Measurements from ENCODE around the gene CMSS1. TPM values are rescaled to one million over a fixed set of nuclear protein-coding genes. Genes with fewer than 3 reads are reported as not detected.

CMSS1 gene
- total RNA-seq, 4 donors from 2014 or later = 2.4 to 29.9 (median 5.2) TPM

DNA sequence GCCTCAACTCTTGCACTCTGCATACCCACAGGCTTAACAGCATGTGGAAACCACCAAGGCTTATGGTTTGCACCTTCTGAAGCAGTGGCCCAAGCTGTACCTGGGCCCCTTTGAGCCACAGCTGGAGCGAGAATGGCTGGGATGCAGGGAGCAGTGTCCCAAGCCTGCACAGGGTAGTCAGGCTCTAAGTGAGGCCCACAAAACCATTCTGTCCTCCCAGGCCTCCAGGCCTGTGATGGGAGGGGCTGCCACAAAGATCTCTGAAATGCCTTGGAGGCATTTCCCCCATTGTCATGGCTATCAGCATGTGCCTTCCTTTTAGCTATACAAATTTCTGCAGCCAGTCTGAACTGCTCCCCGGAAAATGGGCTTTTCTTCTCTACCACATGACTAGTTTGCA lies 12.5 kb upstream of the CMSS1 start:
- no peaks in the 10 kb centered on the region for H3K4me1 ChIP-seq
- no peak overlapping the region for H3K27ac ChIP-seq
- in situ Hi-C loops (cut with MboI; ENCODE audit: low pct_ligation_motif_present in 1 of 4, low pct_unique_long_range_greater_than_20kb in 1 of 4, low sequenced_read_pairs in 3 of 4) = no loop called here
- WGBS, 2 donors (ENCODE audit: low coverage in 1 of 2) = 83 to 94% methylated on average over 1 to 2 of the region's 2 CpGs
- H3K36me3 ChIP-seq = no peaks in the 10 kb centered on the region
- H3K27me3 ChIP-seq = no peaks in the 10 kb centered on the region
- no peak for DNase-seq
- intact Hi-C loops (cut with DNase I; ENCODE audit: low total_unique reads) = loop anchor here (5.0 kb wide), 2 partner anchors 612 to 1692 kb away; no protein-coding TSS in a partner anchor
- no peak overlapping the region for H3K4me3 ChIP-seq
- no peak for TF ChIP-seq POLR2AphosphoS5 (IDR thresholded peaks at IDR 0.05)
- TF ChIP-seq, protein P1, sequence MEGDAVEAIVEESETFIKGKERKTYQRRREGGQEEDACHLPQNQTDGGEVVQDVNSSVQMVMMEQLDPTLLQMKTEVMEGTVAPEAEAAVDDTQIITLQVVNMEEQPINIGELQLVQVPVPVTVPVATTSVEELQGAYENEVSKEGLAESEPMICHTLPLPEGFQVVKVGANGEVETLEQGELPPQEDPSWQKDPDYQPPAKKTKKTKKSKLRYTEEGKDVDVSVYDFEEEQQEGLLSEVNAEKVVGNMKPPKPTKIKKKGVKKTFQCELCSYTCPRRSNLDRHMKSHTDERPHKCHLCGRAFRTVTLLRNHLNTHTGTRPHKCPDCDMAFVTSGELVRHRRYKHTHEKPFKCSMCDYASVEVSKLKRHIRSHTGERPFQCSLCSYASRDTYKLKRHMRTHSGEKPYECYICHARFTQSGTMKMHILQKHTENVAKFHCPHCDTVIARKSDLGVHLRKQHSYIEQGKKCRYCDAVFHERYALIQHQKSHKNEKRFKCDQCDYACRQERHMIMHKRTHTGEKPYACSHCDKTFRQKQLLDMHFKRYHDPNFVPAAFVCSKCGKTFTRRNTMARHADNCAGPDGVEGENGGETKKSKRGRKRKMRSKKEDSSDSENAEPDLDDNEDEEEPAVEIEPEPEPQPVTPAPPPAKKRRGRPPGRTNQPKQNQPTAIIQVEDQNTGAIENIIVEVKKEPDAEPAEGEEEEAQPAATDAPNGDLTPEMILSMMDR (IDR thresholded peaks at IDR 0.05) = no peak
- TF ChIP-seq POLR2A (IDR thresholded peaks at IDR 0.05) = no peak
- TF ChIP-seq EP300 (IDR thresholded peaks at IDR 0.05; ENCODE audit: low read depth) = no peak
- H3K9me3 ChIP-seq = peaks cover 9 to 17% of the 10 kb centered on the region in 2 donors

GRCh38 chr3:99808163-99808794 lies 9.4 kb upstream of the CMSS1 start:
- in situ Hi-C loops (cut with MboI; ENCODE audit: low pct_ligation_motif_present in 1 of 4, low pct_unique_long_range_greater_than_20kb in 1 of 4, low sequenced_read_pairs in 3 of 4) = no loop called here
- 40 to 52% methylated on average over 2 to 4 of the region's 4 CpGs for WGBS, 2 donors (ENCODE audit: low coverage in 1 of 2)
- Histone ChIP-seq H3K4me3 (no peak overlapping the region), H3K9me3 (peaks cover 9 to 17% of the 10 kb centered on the region in 2 donors), H3K36me3 (no peaks in the 10 kb centered on the region), H3K4me1 (no peaks in the 10 kb centered on the region), H3K27me3 (no peaks in the 10 kb centered on the region), H3K27ac (no peak overlapping the region)
- peak; percentile 29 for DNase-seq
- TF ChIP-seq EP300 (IDR thresholded peaks at IDR 0.05; ENCODE audit: low read depth) (no peak), POLR2A (IDR thresholded peaks at IDR 0.05) (no peak)
- TF ChIP-seq, protein P1 (IDR thresholded peaks at IDR 0.05) = peak; percentile 44 to 77 (median 66)
- intact Hi-C loops (cut with DNase I; ENCODE audit: low total_unique reads) = loop anchor here (5.0 kb wide), 2 partner anchors 609 to 1689 kb away; no protein-coding TSS in a partner anchor

DNA sequence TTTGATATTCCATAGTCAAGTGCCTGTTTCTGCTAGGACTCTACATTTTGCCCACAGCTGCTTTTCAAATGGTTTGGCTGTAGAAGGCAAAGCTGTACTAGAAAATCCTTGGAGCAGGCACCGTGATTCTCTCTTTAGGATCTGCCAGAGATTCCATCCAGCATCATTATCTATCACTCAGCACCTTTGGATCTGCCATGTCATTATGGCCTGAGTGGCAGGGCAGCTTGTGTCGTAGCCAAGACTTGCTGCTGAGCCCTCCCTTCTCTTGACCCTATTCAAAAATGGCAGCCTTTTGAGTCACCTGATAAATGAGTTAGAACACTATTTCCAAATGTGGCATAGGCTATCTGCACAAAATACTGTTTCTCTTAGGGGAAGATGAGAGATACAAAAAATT lies 8.1 kb upstream of the CMSS1 start:
- in situ Hi-C loops (cut with MboI; ENCODE audit: low pct_ligation_motif_present in 1 of 4, low pct_unique_long_range_greater_than_20kb in 1 of 4, low sequenced_read_pairs in 3 of 4) (no loop called here), intact Hi-C loops (cut with DNase I; ENCODE audit: low total_unique reads) (loop anchor here (5.0 kb wide), 2 partner anchors 608 to 1688 kb away; no protein-coding TSS in a partner anchor)
- Histone ChIP-seq H3K4me3 (no peak overlapping the region), H3K36me3 (no peaks in the 10 kb centered on the region), H3K4me1 (no peaks in the 10 kb centered on the region), H3K27me3 (no peaks in the 10 kb centered on the region), H3K27ac (no peak overlapping the region), H3K9me3 (peaks cover 9 to 12% of the 10 kb centered on the region in 2 donors)
- 83% methylated on average over 2 of the region's 2 CpGs; no CpG with 5 or more reads in 1 of the 2 donors for WGBS, 2 donors (ENCODE audit: low coverage in 1 of 2)
- DNase-seq = no peak
- TF ChIP-seq POLR2AphosphoS5 (IDR thresholded peaks at IDR 0.05) = no peak
- TF ChIP-seq, protein P1 (IDR thresholded peaks at IDR 0.05) = no peak
- TF ChIP-seq POLR2A (IDR thresholded peaks at IDR 0.05) = no peak
- no peak for TF ChIP-seq EP300 (IDR thresholded peaks at IDR 0.05; ENCODE audit: low read depth)

- in situ Hi-C loops (cut with MboI; ENCODE audit: low pct_ligation_motif_present in 1 of 4, low pct_unique_long_range_greater_than_20kb in 1 of 4, low sequenced_read_pairs in 3 of 4) = no loop called here
- Histone ChIP-seq H3K4me3 (no peak overlapping the region), H3K4me1 (no peaks in the 10 kb centered on the region), H3K27ac (no peak overlapping the region), H3K36me3 (no peaks in the 10 kb centered on the region), H3K9me3 (peaks cover under 1 to 4% of the 10 kb centered on the region in 2 donors), H3K27me3 (no peaks in the 10 kb centered on the region)
- 96 to 100% methylated on average over 1 of the region's 1 CpG for WGBS, 2 donors (ENCODE audit: low coverage in 1 of 2)
- DNase-seq = no peak
- intact Hi-C loops (cut with DNase I; ENCODE audit: low total_unique reads) = no loop called here
- no peak for TF ChIP-seq EP300 (IDR thresholded peaks at IDR 0.05; ENCODE audit: low read depth)
- TF ChIP-seq, protein P1 (IDR thresholded peaks at IDR 0.05) = no peak
- no peak for TF ChIP-seq POLR2AphosphoS5 (IDR thresholded peaks at IDR 0.05)
- TF ChIP-seq POLR2A (IDR thresholded peaks at IDR 0.05) = no peak
Observed at GRCh38 chr3:99810403-99810802, 7.3 kb upstream of the CMSS1 start.
